Neutrophil (primary cell): Measurements from ENCODE around the gene BRCA1.

Source experiments
- H3K27ac ChIP-seq: fragments of 200-600 bp; sonication (generic); 2 replicates; pipeline ENCODE4 v1.5.1; 2016; ENCODE audit warnings: mild to moderate bottlenecking, moderate library complexity
- H3K27me3 ChIP-seq: fragments of 200-600 bp; sonication (generic); 2 replicates; pipeline ENCODE4 v1.6.0; 2016; ENCODE audit warnings: mild to moderate bottlenecking
- H3K36me3 ChIP-seq: fragments of 200-600 bp; sonication (generic); 2 replicates; pipeline ENCODE4 v1.5.1; 2017
- H3K4me1 ChIP-seq, 2 experiments: fragments of 200-600 bp in 1 of 2; sonication (generic) in 1 of 2; 1 replicate in 1 of 2; 2 replicates in 1 of 2; pipeline versions ENCODE4 v1.5.1 to v1.6.1; 2013 to 2016; ENCODE audit warnings: low read depth in 1 of 2, low read length in 1 of 2, mild to moderate bottlenecking in 1 of 2, moderate library complexity in 1 of 2; ENCODE audit not compliant: control insufficient read depth in 1 of 2, insufficient read depth in 1 of 2
- H3K4me3 ChIP-seq, 2 experiments: fragments of 200-600 bp in 1 of 2; sonication (generic) in 1 of 2; 1 replicate in 1 of 2; 2 replicates in 1 of 2; pipeline ENCODE4 v1.5.1; 2013 to 2016; ENCODE audit warnings: low read depth in 1 of 2, low read length in 1 of 2, mild to moderate bottlenecking in 1 of 2, moderate library complexity in 1 of 2
- H3K9me3 ChIP-seq: fragments of 200-600 bp; sonication (generic); 2 replicates; pipeline ENCODE4 v1.5.1; 2016
- CTCF ChIP-seq: fragments of 200-600 bp; sonication (generic); IDR thresholded peaks from 2 replicates; pipeline ENCODE4 v1.5.1; 2016; ENCODE audit warnings: antibody characterized with exemption

Gene BRCA1

GRCh38 chr17:43085474-43085873, 39.7 kb downstream of the BRCA1 start:
- no peak for TF ChIP-seq CTCF
- Histone ChIP-seq H3K4me1 (no peaks in the 10 kb centered on the region), H3K27ac (no peak overlapping the region), H3K36me3 (peaks cover 47% of the 10 kb centered on the region), H3K27me3 (no peaks in the 10 kb centered on the region), H3K9me3 (no peaks in the 10 kb centered on the region), H3K4me3 (no peak overlapping the region)

- Histone ChIP-seq H3K4me1 (no peaks in the 10 kb centered on the region), H3K27me3 (no peaks in the 10 kb centered on the region), H3K9me3 (no peaks in the 10 kb centered on the region), H3K4me3 (no peak overlapping the region), H3K36me3 (peaks cover 41% of the 10 kb centered on the region), H3K27ac (no peak overlapping the region)
- no peak for TF ChIP-seq CTCF
These were observed 45.4 kb downstream of the BRCA1 start for GRCh38 chr17:43079641-43080302.

- Histone ChIP-seq H3K4me1 (no peaks in the 10 kb centered on the region), H3K36me3 (peaks cover 47% of the 10 kb centered on the region), H3K27ac (no peak overlapping the region), H3K9me3 (no peaks in the 10 kb centered on the region), H3K27me3 (no peaks in the 10 kb centered on the region), H3K4me3 (no peak overlapping the region)
- no peak for TF ChIP-seq CTCF
These were observed 50.3 kb downstream of the BRCA1 start for GRCh38 chr17:43074869-43075268.

GRCh38 chr17:43070872-43071271, 54.3 kb downstream of the BRCA1 start:
- Histone ChIP-seq H3K9me3 (no peaks in the 10 kb centered on the region), H3K36me3 (peaks cover 63% of the 10 kb centered on the region), H3K27me3 (no peaks in the 10 kb centered on the region), H3K4me1 (no peaks in the 10 kb centered on the region), H3K27ac (no peak overlapping the region), H3K4me3 (no peak overlapping the region)
- no peak for TF ChIP-seq CTCF

- H3K27me3 ChIP-seq = no peaks in the 10 kb centered on the region
- TF ChIP-seq CTCF = no peak
- no peaks in the 10 kb centered on the region for H3K4me1 ChIP-seq
- peaks cover 63% of the 10 kb centered on the region for H3K36me3 ChIP-seq
- H3K27ac ChIP-seq = no peak overlapping the region
- H3K4me3 ChIP-seq = no peak overlapping the region
- no peaks in the 10 kb centered on the region for H3K9me3 ChIP-seq
These were observed 54.9 kb downstream of the BRCA1 start for GRCh38 chr17:43070257-43070656.
